Activated T-helper 2 cell treated with anti-CD3 and anti-CD28 coated beads, Interferon-gamma antibody, Interleukin-2, Interleukin-4, amounts not matched to agents 10 μg/mL and 5 μg/mL and 100 μg/mL, durations not matched to agents 14 hours and 24 hours and 36 hours (primary cell): Measurements from ENCODE around the gene RNF224. TPM values are rescaled to one million over a fixed set of nuclear protein-coding genes. Genes with fewer than 3 reads are reported as not detected.
A peak's percentile ranks its signal among the peaks of the same experiment; 100 is the strongest.

Experiments used
- DNase-seq: peaks from one replicate; pipeline ENCODE4 v3.0.0; 2021; ENCODE audit warnings: low spot score
- H3K27ac Mint-ChIP-seq: one replicate; pipeline ENCODE4 v1.8.0; 2021; ENCODE audit warnings: mixed read lengths
- H3K27me3 Mint-ChIP-seq: one replicate; pipeline ENCODE4 v1.8.0; 2021; ENCODE audit warnings: low read depth, mixed read lengths
- H3K36me3 Mint-ChIP-seq: one replicate; pipeline ENCODE4 v1.8.0; 2021; ENCODE audit warnings: low read depth, mixed read lengths
- H3K4me1 Mint-ChIP-seq: one replicate; pipeline ENCODE4 v1.8.0; 2021; ENCODE audit warnings: low read depth, mixed read lengths
- H3K4me3 Mint-ChIP-seq: one replicate; pipeline ENCODE4 v1.8.0; 2021; ENCODE audit warnings: low read depth, mild to moderate bottlenecking, moderate library complexity, mixed read lengths
- H3K9me3 Mint-ChIP-seq: one replicate; pipeline ENCODE4 v1.8.0; 2021; ENCODE audit warnings: mixed read lengths
- intact Hi-C: fragments of 100-400 bp; cut with micrococcal nuclease; formaldehyde crosslinking; loops from one replicate; pipeline ENCODE4 v1.15.1; 2023
- total RNA-seq: library from RNA; stranded (reverse); gene quantifications from 2 replicates; pipeline ENCODE4 v1.2.3, GENCODE V29; 2022

RNF224 gene
- total RNA-seq, 1 donor from 2014 or later = not detected

DNA sequence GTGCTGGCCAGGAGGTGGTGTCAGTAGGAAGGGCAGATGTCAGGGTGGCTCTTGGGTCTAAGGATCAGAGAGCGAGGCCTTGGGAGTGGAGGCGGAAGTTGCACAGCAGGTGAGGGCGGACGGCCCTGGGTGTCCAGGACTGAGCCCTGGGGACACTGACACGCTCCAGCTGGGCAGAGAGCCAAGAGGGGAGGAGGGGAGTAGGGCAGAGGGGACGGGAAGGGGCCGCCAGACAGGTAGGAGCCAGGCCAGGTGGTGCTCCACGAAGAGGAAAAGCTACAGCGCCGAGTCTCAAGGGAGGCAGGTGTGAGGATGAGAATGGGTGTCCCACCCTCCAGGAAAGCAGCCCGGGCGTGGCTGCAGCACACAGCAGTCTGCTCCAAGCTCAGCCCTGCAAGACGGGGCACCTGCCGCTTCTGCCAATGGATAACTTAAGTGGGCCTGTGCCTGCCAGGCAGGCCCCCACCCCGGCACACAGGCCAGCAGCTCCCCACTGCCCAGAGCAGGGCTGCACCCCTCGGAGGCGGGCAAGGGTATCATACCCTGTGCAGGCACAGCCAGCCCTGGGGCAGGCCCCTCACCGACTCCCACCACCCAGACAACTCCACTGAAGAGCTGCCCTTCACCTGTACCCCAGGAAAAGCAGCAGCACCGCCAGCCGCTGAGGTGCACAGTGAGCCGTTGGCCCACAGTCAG lies 31.6 kb upstream of the RNF224 start:
- Mint-ChIP-seq H3K9me3 (no peaks in the 10 kb centered on the region), H3K27ac (no peak overlapping the region), H3K4me1 (peaks cover 7% of the 10 kb centered on the region), H3K4me3 (no peak overlapping the region), H3K36me3 (peaks cover 6% of the 10 kb centered on the region), H3K27me3 (no peaks in the 10 kb centered on the region)
- intact Hi-C loops = no loop called here
- DNase-seq = no peak

DNA sequence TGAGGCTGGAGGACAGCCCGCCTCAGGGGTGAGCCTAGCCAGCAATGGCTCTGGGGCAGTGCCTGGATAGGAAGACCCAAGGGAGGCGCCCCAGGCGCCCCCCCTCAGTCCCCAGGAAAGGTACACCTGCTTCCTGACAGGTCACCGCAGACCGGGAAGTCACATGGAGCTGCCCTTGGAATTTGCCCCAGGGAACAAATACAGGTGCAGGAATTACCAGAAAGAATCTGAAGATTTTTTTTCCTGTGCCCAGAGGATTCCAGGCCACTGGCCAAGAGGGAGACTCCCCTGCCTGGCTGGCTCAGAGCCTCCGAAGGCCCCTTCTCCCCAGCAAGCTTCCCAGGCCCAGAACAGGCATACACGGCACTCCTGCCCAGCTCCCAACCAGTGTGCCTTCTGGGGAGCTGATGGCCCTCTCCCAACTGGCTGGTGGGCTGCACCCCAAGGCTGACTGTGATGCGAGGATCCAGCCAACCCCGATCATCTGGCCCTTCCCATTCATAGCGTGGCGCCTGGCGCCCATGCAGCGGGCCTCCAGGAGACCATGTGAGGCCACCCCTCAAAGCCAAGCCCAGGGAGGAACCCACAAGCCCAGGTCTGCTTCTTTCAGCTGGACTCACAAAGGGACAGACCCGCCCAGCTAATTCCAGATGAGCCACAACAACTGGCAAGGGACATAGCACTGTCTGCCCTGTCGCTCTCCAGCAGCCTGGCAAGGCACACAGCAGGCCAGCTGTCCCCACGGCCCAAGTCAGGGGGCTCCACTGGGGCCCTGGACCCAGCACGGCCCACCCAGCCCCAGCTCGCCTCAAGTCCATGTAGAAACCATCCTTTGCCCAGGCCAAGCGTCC lies 29.0 kb upstream of the RNF224 start:
- Mint-ChIP-seq H3K27me3 (no peaks in the 10 kb centered on the region), H3K4me1 (peaks cover 11% of the 10 kb centered on the region), H3K27ac (no peak overlapping the region), H3K36me3 (peaks cover 5% of the 10 kb centered on the region), H3K4me3 (no peak overlapping the region), H3K9me3 (no peaks in the 10 kb centered on the region)
- intact Hi-C loops = no loop called here
- no peak for DNase-seq

DNA sequence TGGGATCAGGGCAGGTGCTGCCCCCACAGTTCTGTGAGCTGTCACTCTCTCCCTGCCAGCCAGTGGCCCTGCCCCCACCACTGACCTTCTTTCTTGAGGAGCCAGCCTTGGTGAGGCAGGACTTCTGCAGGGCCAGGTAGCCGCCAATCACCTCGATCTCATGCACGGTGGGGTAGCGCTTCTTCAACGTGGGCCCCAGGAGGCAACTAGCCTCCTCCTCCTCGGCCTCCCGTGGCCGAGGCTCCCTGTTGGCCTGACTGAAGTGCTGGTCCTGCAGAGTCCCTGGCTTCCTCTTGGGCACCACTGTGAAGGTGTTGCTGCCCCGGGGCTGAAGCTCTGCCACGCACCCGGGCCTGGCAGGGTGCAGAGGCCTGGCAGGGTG lies 28.4 kb upstream of the RNF224 start:
- H3K27me3 Mint-ChIP-seq = no peaks in the 10 kb centered on the region
- peaks cover 5% of the 10 kb centered on the region for H3K36me3 Mint-ChIP-seq
- H3K27ac Mint-ChIP-seq = no peak overlapping the region
- DNase-seq = no peak
- no peak overlapping the region for H3K4me3 Mint-ChIP-seq
- no peaks in the 10 kb centered on the region for H3K9me3 Mint-ChIP-seq
- peaks cover 12% of the 10 kb centered on the region for H3K4me1 Mint-ChIP-seq
- intact Hi-C loops = no loop called here

DNA sequence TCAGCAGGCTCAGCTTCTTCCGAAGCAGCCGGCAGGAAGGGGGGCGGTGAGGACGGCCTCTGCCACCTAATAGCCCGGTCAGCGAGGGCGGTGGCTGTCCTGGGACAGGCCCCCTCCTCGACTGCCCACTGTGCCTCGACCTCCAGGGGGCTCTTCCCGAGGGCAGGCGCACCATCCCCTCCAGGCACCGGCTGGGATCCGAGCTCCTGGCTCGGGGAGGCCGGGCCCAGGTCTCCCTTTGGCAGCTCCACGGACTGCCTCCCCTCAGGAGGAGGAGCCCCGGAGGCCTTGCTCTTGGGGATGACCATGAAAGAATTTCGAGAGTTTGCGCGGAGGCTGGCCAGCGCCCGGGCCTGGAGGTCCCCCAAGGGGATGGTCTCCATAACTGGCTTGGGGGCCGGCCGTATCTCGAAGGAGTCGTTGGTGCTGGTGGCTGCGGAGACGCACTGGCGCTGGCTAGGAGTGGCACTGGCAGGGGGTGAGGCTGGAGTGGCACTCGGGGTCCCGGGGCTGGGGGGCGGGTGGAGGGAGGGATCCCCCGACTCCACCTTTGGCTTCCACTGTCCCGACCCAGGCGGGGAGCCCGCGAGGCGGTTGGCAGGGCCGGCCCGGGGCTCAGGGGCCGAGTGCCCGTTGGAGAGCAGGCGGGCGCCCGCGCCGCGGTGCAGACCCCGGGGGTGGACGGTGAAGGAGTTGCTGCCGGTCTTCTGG lies 27.7 kb upstream of the RNF224 start:
- no peak for DNase-seq
- peaks cover 9% of the 10 kb centered on the region for H3K36me3 Mint-ChIP-seq
- H3K4me3 Mint-ChIP-seq = peak overlapping the region; percentile 83
- H3K4me1 Mint-ChIP-seq = peaks cover 19% of the 10 kb centered on the region
- peak overlapping the region; percentile 38 for H3K27ac Mint-ChIP-seq
- intact Hi-C loops = loop anchor here (1.0 to 5.0 kb wide), 3 partner anchors 11 to 72 kb away; partner anchors contain the start of genes ANAPC2 and SSNA1
- H3K9me3 Mint-ChIP-seq = no peaks in the 10 kb centered on the region
- no peaks in the 10 kb centered on the region for H3K27me3 Mint-ChIP-seq

DNA sequence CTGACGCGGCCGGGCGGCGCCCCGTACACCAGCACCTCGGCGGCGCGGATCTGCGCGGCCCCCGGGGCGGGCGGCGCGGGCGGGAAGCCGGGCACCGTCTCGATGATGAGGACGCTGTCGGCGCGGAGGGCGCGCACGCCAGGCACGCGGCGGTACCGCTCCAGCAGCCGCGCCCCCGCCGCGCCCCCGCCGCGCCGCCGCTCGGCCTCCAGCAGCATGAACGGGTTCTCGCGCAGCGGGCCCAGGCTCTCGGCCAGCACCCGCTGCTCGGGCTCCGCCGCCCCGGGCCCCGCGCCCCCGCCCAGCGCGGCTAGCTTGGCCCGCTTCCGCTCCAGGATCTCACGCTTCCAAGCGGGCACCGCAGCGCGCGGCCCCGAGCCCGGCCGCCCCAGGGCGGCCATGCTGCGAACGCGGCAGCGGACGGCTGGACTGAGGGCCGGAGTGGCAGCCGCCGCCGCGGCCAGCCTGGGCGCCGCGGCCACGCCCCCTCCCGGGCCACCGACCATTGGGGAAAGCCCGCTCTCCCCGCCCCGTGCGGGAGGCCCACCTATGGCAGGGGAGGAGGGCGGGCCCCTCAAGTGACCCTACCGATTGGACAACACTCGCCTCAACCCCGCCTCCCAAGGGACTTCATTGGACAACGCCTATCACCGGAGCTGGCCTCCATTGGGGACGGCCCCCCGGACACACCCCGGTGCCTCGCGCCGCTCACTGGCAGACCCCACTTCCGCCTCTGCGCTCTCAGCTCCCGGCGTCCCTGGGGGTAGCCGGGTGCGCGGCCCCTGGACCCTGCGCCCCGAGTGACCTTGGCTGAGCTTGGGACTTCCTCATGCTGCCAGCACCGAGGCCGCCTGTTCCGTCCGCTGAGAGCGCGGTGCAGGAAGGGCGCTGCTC lies 26.7 kb upstream of the RNF224 start, which contains the start of gene TPRN:
TPRN (minus strand) TSS at position 431 of the 894 bp plus-strand sequence; CDS start at position 401, 30 bp downstream.
- DNase-seq = peak; percentile 99
- Mint-ChIP-seq H3K4me3 (peak within 1 kb of the TSS; percentile 83), H3K36me3 (peaks cover 9% of the 10 kb centered on the region), H3K9me3 (no peaks in the 10 kb centered on the region), H3K4me1 (peaks cover 20% of the 10 kb centered on the region), H3K27ac (peak within 1 kb of the TSS; percentile 69), H3K27me3 (no peaks in the 10 kb centered on the region)
- intact Hi-C loops = loop anchor here (1.0 to 5.0 kb wide), 3 partner anchors 12 to 73 kb away; partner anchors contain the start of genes ANAPC2 and SSNA1

DNA sequence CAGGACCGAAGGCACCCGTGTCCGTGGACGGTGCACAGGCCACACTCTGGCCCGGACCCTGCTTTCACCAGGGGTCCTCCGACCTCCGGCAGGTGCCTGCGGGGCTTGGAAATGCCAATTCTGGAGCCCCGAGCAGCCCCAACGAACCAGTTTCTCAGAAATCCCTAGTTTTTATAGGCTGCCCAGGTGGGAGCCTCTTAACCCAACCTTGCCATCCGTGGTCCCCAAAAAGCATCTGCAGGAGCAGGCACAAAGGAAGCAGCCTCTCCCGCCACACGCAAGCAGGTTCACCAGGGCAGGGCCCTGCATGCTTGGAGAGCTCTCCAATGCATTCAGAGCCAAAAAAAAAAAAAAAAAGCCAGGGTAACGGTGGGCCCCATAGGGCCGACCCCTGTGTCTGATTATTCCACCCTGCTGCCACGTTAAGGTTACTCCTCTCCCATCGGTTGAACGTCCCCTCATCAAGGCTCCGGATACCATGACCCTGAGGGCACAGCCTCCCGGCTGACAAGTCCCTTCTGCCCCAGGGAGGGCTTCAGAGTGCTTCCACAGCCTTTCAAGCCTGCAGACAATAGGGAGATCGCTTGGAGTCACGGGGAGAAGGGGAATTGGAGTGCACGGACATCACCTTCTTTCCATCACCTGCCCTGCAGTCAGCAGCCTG lies 26.0 kb upstream of the RNF224 start:
- H3K9me3 Mint-ChIP-seq = no peaks in the 10 kb centered on the region
- DNase-seq = no peak
- peaks cover 9% of the 10 kb centered on the region for H3K36me3 Mint-ChIP-seq
- H3K27ac Mint-ChIP-seq = peak overlapping the region; percentile 69
- H3K4me3 Mint-ChIP-seq = peak overlapping the region; percentile 82
- H3K27me3 Mint-ChIP-seq = no peaks in the 10 kb centered on the region
- H3K4me1 Mint-ChIP-seq = peaks cover 21% of the 10 kb centered on the region
- intact Hi-C loops = loop anchor here (5.0 kb wide), 1 partner anchor 74 kb away; no protein-coding TSS in a partner anchor

DNA sequence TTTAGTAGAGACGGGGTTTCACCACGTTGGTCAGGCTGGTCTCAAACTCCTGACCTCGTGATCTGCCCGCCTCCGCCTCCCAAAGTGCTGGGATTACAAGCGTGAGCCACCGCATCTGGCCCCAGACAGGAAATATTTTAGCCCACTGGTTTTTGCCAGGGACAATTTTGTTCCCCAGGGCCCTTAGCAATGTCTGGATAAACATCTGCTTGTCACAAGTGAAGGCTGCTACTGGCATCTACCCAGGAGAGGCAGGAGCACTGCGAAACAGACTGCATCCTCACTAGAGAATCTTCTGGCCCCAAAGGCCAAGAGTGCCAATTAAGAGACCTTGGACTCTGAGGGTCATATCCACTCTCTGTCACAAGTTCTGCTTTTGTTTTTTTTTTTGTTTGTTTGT lies 24.3 kb upstream of the RNF224 start:
- Mint-ChIP-seq H3K27ac (no peak overlapping the region), H3K4me1 (peaks cover 34% of the 10 kb centered on the region), H3K36me3 (peaks cover 22% of the 10 kb centered on the region), H3K9me3 (no peaks in the 10 kb centered on the region), H3K4me3 (peak overlapping the region; percentile 8), H3K27me3 (no peaks in the 10 kb centered on the region)
- intact Hi-C loops = loop anchor here (5.0 kb wide), 1 partner anchor 76 kb away; no protein-coding TSS in a partner anchor
- DNase-seq = no peak

DNA sequence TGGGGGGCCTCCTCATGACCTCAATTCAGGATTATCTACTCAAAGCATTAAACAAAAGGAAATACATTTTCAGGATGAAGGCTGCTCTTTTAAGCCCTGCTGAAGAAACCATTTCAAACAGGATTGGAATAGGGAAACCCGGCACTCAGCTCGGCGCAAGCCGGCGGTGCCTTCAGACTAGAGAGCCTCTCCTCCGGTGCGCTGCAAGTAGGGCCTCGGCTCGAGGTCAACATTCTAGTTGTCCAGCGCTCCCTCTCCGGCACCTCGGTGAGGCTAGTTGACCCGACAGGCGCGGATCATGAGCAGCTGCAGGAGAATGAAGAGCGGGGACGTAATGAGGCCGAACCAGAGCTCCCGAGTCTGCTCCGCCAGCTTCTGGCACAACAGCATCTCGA lies 22.6 kb upstream of the RNF224 start:
- Mint-ChIP-seq H3K36me3 (peaks cover 31% of the 10 kb centered on the region), H3K4me3 (peak overlapping the region; percentile 93), H3K9me3 (no peaks in the 10 kb centered on the region), H3K27me3 (no peaks in the 10 kb centered on the region), H3K27ac (peak overlapping the region; percentile 82), H3K4me1 (peaks cover 32% of the 10 kb centered on the region)
- intact Hi-C loops = loop anchor here (1.0 to 5.0 kb wide), 2 partner anchors 16 to 77 kb away; partner anchors contain the start of genes ANAPC2 and SSNA1
- no peak for DNase-seq

DNA sequence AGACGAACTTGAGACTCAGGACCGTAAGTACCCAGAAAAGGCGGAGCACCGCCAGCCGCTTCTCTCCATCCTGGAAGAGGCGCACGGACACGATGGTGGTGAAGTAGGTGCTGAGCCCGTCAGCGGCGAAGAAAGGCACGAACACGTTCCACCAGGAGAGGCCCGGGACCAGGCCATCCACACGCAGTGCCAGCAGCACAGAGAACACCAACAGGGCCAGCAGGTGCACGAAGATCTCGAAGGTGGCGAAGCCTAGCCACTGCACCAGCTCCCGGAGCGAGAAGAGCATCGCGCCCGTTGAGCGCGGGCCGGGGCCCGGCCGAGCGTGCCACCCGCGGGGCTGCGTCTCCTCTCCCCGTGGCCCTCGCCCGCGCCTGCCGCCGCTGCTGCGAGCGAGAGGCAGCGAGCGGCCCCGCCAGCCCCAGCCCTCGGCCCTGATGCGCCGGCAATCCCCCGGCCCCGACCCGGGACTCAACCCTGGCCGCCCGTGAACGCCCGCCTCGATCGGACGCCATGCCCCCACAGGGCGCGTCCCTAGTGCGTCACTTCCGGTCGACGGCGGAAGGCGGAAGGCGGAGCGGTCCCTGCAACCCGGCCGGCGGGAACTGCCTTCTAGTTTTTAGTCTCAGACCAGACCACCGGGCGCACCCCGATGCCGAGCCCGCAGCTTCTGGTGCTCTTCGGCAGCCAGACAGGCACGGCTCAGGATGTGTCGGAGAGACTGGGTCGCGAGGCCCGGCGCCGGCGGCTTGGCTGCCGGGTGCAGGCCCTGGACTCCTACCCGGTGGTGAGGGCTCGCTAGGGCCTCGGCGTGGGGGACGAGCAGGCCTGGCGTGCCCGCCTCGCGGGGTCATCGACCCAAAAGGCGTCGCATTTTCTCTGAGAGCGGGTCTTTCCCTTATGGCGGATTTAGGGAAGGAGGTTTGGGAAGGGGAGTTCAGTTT lies 21.9 kb upstream of the RNF224 start, which contains the start of the genes NDOR1 and TMEM203:
NDOR1 (plus strand) TSS at position 575 of the 944 bp plus-strand sequence; CDS start at position 653, 78 bp downstream.
TMEM203 (minus strand) TSS at position 523 of the 944 bp plus-strand sequence; CDS start at position 289, 234 bp downstream.
- Mint-ChIP-seq H3K27me3 (no peaks in the 10 kb centered on the region), H3K4me1 (peaks cover 32% of the 10 kb centered on the region), H3K4me3 (peak within 1 kb of the TSS; percentile 93), H3K36me3 (peaks cover 31% of the 10 kb centered on the region), H3K27ac (peak within 1 kb of the TSS; percentile 87), H3K9me3 (no peaks in the 10 kb centered on the region)
- intact Hi-C loops = loop anchor here (1.0 kb wide), 1 partner anchor 17 kb away; the partner anchor contains the start of genes ANAPC2 and SSNA1
- DNase-seq = peak; percentile 91

DNA sequence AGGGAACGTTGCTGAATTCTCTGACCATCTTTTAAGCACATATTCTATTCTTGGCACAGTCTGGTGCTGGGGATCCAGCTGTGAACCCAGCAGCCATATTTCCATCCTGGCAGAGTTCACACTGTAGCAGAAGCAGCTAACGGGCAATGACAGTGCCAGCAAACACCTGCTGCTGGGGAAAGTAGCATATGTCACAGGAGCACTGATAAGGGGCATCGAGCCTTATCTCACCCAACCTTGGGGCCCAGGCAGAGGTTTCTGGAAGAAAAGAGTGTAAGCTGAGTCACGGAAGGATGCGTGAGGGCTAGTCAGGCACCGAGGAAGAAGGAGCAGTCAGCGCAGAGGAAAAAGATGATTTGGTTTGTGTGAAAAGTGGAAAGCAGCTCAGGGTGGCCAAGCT lies 20.7 kb upstream of the RNF224 start:
- intact Hi-C loops = no loop called here
- Mint-ChIP-seq H3K36me3 (peaks cover 31% of the 10 kb centered on the region), H3K9me3 (no peaks in the 10 kb centered on the region), H3K27ac (peak overlapping the region; percentile 87), H3K27me3 (no peaks in the 10 kb centered on the region), H3K4me1 (peaks cover 28% of the 10 kb centered on the region), H3K4me3 (peak overlapping the region; percentile 93)
- DNase-seq = no peak
